ENCODE results near the gene TDRD3. TPM values are rescaled to one million over a fixed set of nuclear protein-coding genes. Genes with fewer than 3 reads are reported as not detected.

The TDRD3 gene
- total RNA-seq, 2 experiments from 2014 or later = 22.4 to 27.2 TPM

- CTCF ChIA-PET = interaction anchor here (0.6 kb wide), 1 partner anchor 747 kb away, joined by 3 read pairs; no protein-coding TSS in a partner anchor
- DNase-seq (peak in 3 of 14 experiments; percentile 19 to 51 (median 23)), ATAC-seq (ENCODE audit: poor library complexity) (no peak)
- Mint-ChIP-seq H3K4me1 (ENCODE audit: low read depth) (peaks cover 44% of the 10 kb centered on the region), H3K36me3 (ENCODE audit: low read depth) (no peaks in the 10 kb centered on the region), H3K9me3 (no peaks in the 10 kb centered on the region), H3K27me3 (no peaks in the 10 kb centered on the region), H3K27ac (peak overlapping the region; percentile 67), H3K4me3 (peak overlapping the region; percentile 66)
- Histone ChIP-seq H3K9me3 (ENCODE audit: control insufficient read depth in 1 of 2, insufficient read depth in 1 of 2, low read length in 2 of 2) (peaks cover 0 to 4% of the 10 kb centered on the region in 2 experiments), H3K36me3 (ENCODE audit: insufficient read depth, low read length) (no peaks in the 10 kb centered on the region), H3K27ac (ENCODE audit: low read depth in 1 of 2, low read length in 2 of 2) (peak overlapping the region in 1 of 2 donors; percentile 52), H3K4me1 (ENCODE audit: insufficient read depth, low read length) (peaks cover 6% of the 10 kb centered on the region), H3K27me3 (ENCODE audit: control insufficient read depth in 1 of 2, insufficient read depth in 2 of 2, low read length in 2 of 2) (no peaks in the 10 kb centered on the region), H3K4me3 (ENCODE audit: low read length) (no peak overlapping the region)
- POLR2A ChIA-PET = interaction anchor here (1.9 kb wide), 1 partner anchor 31 kb away, joined by 6 read pairs; the partner anchor contains the start of gene TDRD3
- intact Hi-C loops (cut with DNase I, micrococcal nuclease) = no loop called here
- no peak for TF ChIP-seq CTCF (IDR thresholded peaks at IDR 0.05)
These were observed 30.3 kb downstream of the TDRD3 start for GRCh38 chr13:60427285-60427684.

GRCh38 chr13:60431108-60431700 lies 34.2 kb downstream of the TDRD3 start:
- H3K4me3 ChIP-seq (ENCODE audit: low read length) = no peak overlapping the region
- peaks cover 6% of the 10 kb centered on the region for H3K4me1 ChIP-seq (ENCODE audit: insufficient read depth, low read length)
- H3K4me1 Mint-ChIP-seq (ENCODE audit: low read depth) = peaks cover 43% of the 10 kb centered on the region
- ChIA-PET POLR2A (interaction anchor here (1.1 kb wide), 1 partner anchor 34 kb away, joined by 3 read pairs; the partner anchor contains the start of gene TDRD3), CTCF (interaction anchor here (0.6 to 1.4 kb wide), 3 partner anchors 9 to 751 kb away, joined by 3 read pairs; no protein-coding TSS in a partner anchor)
- H3K9me3 Mint-ChIP-seq = no peaks in the 10 kb centered on the region
- H3K27me3 ChIP-seq (ENCODE audit: control insufficient read depth in 1 of 2, insufficient read depth in 2 of 2, low read length in 2 of 2) = no peaks in the 10 kb centered on the region
- intact Hi-C loops (cut with DNase I, micrococcal nuclease) = loop anchor here (1.0 to 5.0 kb wide), 4 partner anchors 34 to 1040 kb away; partner anchors contain the start of gene TDRD3 (in 1 of the 2)
- no peaks in the 10 kb centered on the region for H3K9me3 ChIP-seq (ENCODE audit: control insufficient read depth in 1 of 2, insufficient read depth in 1 of 2, low read length in 2 of 2)
- no peaks in the 10 kb centered on the region for H3K27me3 Mint-ChIP-seq
- no peak overlapping the region for H3K27ac ChIP-seq (ENCODE audit: low read depth in 1 of 2, low read length in 2 of 2)
- DNase-seq = peak in 3 of 14 experiments; percentile 71 to 76 (median 75)
- peak; percentile 96 for TF ChIP-seq CTCF (IDR thresholded peaks at IDR 0.05)
- H3K36me3 Mint-ChIP-seq (ENCODE audit: low read depth) = no peaks in the 10 kb centered on the region
- H3K4me3 Mint-ChIP-seq = no peak overlapping the region
- H3K36me3 ChIP-seq (ENCODE audit: insufficient read depth, low read length) = no peaks in the 10 kb centered on the region
- peak; percentile 89 for ATAC-seq (ENCODE audit: poor library complexity)
- no peak overlapping the region for H3K27ac Mint-ChIP-seq

GRCh38 chr13:60433505-60433904 lies 36.5 kb downstream of the TDRD3 start:
- Mint-ChIP-seq H3K27me3 (no peaks in the 10 kb centered on the region), H3K27ac (no peak overlapping the region), H3K4me3 (no peak overlapping the region), H3K36me3 (ENCODE audit: low read depth) (no peaks in the 10 kb centered on the region), H3K4me1 (ENCODE audit: low read depth) (peaks cover 34% of the 10 kb centered on the region), H3K9me3 (no peaks in the 10 kb centered on the region)
- H3K9me3 ChIP-seq (ENCODE audit: control insufficient read depth in 1 of 2, insufficient read depth in 1 of 2, low read length in 2 of 2) = no peaks in the 10 kb centered on the region
- H3K27me3 ChIP-seq (ENCODE audit: control insufficient read depth in 1 of 2, insufficient read depth in 2 of 2, low read length in 2 of 2) = no peaks in the 10 kb centered on the region
- no peak overlapping the region for H3K4me3 ChIP-seq (ENCODE audit: low read length)
- H3K4me1 ChIP-seq (ENCODE audit: insufficient read depth, low read length) = peaks cover 1% of the 10 kb centered on the region
- POLR2A ChIA-PET = no interaction called here
- no peak overlapping the region for H3K27ac ChIP-seq (ENCODE audit: low read depth in 1 of 2, low read length in 2 of 2)
- H3K36me3 ChIP-seq (ENCODE audit: insufficient read depth, low read length) = no peaks in the 10 kb centered on the region
- intact Hi-C loops (cut with DNase I, micrococcal nuclease) = loop anchor here in 1 of 2 experiments (5.0 kb wide), 1 partner anchor 1041 kb away; no protein-coding TSS in a partner anchor
- CTCF ChIA-PET = no interaction called here
- no peak for ATAC-seq (ENCODE audit: poor library complexity)
- TF ChIP-seq CTCF (IDR thresholded peaks at IDR 0.05) = no peak
- DNase-seq = no peak

Data from CD4-positive, alpha-beta T cell (primary cell).